GM06990 (cell line): ENCODE measurements around the gene AUH.

Experiments
- DNase-seq: peaks from one replicate; pipeline ENCODE4 v3.0.0-alpha.2; 2011; ENCODE audit not compliant: insufficient read length; ENCODE audit errors: extremely low read depth
- H3K27me3 ChIP-seq: replicated peaks from 2 replicates; pipeline ENCODE4 v1.6.0; 2011; ENCODE audit warnings: low read length; ENCODE audit not compliant: control insufficient read depth, insufficient read depth
- H3K36me3 ChIP-seq: 2 replicates; pipeline ENCODE4 v1.5.1; 2011; ENCODE audit warnings: low read length; ENCODE audit not compliant: control insufficient read depth, insufficient read depth
- H3K4me3 ChIP-seq: replicated peaks from 2 replicates; pipeline ENCODE4 v1.5.1; 2011; ENCODE audit warnings: low read depth, mild to moderate bottlenecking, control low read depth, low read length
- CTCF ChIP-seq: IDR thresholded peaks from 2 replicates; pipeline ENCODE4 v1.5.1; 2011; ENCODE audit warnings: low read length, control low read depth, mild to moderate bottlenecking, inconsistent platforms; ENCODE audit not compliant: insufficient read depth, poor library complexity, severe bottlenecking

The AUH gene

GRCh38 chr9:91211919-91212318 is 149.8 kb downstream of the AUH start:
- Histone ChIP-seq H3K36me3 (no peaks in the 10 kb centered on the region), H3K27me3 (no peaks in the 10 kb centered on the region), H3K4me3 (no peak overlapping the region)
- peak; percentile 18 for DNase-seq
- no peak for TF ChIP-seq CTCF

- no peaks in the 10 kb centered on the region for H3K36me3 ChIP-seq
- no peaks in the 10 kb centered on the region for H3K27me3 ChIP-seq
- no peak for DNase-seq
- TF ChIP-seq CTCF, result no peak
- no peak overlapping the region for H3K4me3 ChIP-seq
Measured at GRCh38 chr9:91211414-91211813, 150.3 kb downstream of the AUH start.

- Histone ChIP-seq H3K36me3 (no peaks in the 10 kb centered on the region), H3K27me3 (no peaks in the 10 kb centered on the region), H3K4me3 (no peak overlapping the region)
- DNase-seq, result no peak
- no peak for TF ChIP-seq CTCF
Measured at GRCh38 chr9:91210318-91210717, 151.4 kb downstream of the AUH start.

- peak; percentile 17 for DNase-seq
- TF ChIP-seq CTCF, result no peak
- Histone ChIP-seq H3K27me3 (no peaks in the 10 kb centered on the region), H3K4me3 (no peak overlapping the region), H3K36me3 (no peaks in the 10 kb centered on the region)
Measured at GRCh38 chr9:91208837-91209236, 152.9 kb downstream of the AUH start.

GRCh38 chr9:91208419-91208745 is 153.3 kb downstream of the AUH start:
- TF ChIP-seq CTCF, result no peak
- H3K4me3 ChIP-seq, result no peak overlapping the region
- DNase-seq, result no peak
- no peaks in the 10 kb centered on the region for H3K36me3 ChIP-seq
- no peaks in the 10 kb centered on the region for H3K27me3 ChIP-seq

GRCh38 chr9:91207729-91208418 is 153.8 kb downstream of the AUH start:
- DNase-seq, result peak; percentile 79
- no peaks in the 10 kb centered on the region for H3K36me3 ChIP-seq
- TF ChIP-seq CTCF, result no peak
- H3K4me3 ChIP-seq, result no peak overlapping the region
- no peaks in the 10 kb centered on the region for H3K27me3 ChIP-seq
